ENCODE data around the gene SLC9A3. TPM values are rescaled to one million over a fixed set of nuclear protein-coding genes. Genes with fewer than 3 reads are reported as not detected.

Gene SLC9A3
- polyA plus RNA-seq, 1 experiment = 0.76 TPM

DNA sequence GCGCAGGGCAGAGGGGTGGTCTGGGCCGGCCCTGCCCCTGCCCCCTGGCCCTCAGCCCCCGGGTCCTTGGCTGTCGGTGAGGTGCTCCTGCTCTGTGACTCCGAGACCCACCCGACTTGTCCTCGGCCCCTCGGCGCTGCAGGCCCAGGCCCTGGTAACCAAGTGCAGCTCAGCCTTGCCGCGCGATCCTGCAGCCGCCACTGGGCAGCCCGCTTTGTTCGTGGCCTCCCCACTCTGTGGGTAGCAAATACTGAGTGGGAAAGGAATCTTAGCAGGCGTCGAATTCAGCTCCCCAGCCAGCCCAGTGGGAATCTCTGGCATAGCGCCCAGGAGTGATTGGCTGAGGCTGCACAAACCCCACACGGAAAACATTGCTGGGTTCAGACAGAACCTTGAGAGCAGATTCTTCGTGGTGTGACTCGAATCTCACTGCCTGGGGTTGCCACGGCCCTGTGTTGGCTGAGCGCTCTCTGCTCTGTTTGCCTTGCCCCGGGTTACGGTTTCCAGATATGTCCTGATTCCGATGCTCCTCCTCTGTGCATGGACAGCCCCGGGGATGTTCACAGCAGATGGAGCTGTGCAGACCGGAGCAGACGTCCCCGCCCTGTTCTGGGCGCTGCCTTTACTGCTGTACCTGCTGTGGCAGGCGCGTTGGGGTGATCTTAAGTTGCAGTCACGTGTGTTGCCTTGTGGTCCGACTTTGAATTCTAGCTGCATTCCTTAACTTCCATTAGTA is 94.6 kb downstream of the SLC9A3 start:
- Histone ChIP-seq H3K4me3 (ENCODE audit: low read depth, low read length) (no peak overlapping the region), H3K27me3 (ENCODE audit: control insufficient read depth, insufficient read depth, low read length) (no peaks in the 10 kb centered on the region), H3K27ac (ENCODE audit: low read depth, low read length) (no peak overlapping the region), H3K9me3 (ENCODE audit: control insufficient read depth, insufficient read depth, low read length) (peaks cover 18% of the 10 kb centered on the region; the same call in 1 of the 2 replicates)
- TF ChIP-seq, protein P1, sequence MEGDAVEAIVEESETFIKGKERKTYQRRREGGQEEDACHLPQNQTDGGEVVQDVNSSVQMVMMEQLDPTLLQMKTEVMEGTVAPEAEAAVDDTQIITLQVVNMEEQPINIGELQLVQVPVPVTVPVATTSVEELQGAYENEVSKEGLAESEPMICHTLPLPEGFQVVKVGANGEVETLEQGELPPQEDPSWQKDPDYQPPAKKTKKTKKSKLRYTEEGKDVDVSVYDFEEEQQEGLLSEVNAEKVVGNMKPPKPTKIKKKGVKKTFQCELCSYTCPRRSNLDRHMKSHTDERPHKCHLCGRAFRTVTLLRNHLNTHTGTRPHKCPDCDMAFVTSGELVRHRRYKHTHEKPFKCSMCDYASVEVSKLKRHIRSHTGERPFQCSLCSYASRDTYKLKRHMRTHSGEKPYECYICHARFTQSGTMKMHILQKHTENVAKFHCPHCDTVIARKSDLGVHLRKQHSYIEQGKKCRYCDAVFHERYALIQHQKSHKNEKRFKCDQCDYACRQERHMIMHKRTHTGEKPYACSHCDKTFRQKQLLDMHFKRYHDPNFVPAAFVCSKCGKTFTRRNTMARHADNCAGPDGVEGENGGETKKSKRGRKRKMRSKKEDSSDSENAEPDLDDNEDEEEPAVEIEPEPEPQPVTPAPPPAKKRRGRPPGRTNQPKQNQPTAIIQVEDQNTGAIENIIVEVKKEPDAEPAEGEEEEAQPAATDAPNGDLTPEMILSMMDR (IDR thresholded peaks at IDR 0.05; ENCODE audit: low read depth, low read length) = no peak
- DNase-seq (ENCODE audit: low read depth, low spot score) = no peak
- POLR2A ChIA-PET = no interaction called here
- CTCF ChIA-PET = interaction anchor here (2.1 to 3.0 kb wide), 3 partner anchors 11 to 113 kb away, joined by 8 to 19 read pairs (median 13); no protein-coding TSS in a partner anchor

GRCh38 chr5:428754-429452 is 95.3 kb downstream of the SLC9A3 start:
- Histone ChIP-seq H3K27ac (ENCODE audit: low read depth, low read length) (no peak overlapping the region), H3K27me3 (ENCODE audit: control insufficient read depth, insufficient read depth, low read length) (no peaks in the 10 kb centered on the region), H3K4me3 (ENCODE audit: low read depth, low read length) (no peak overlapping the region), H3K9me3 (ENCODE audit: control insufficient read depth, insufficient read depth, low read length) (peaks cover 18% of the 10 kb centered on the region; the same call in 1 of the 2 replicates)
- TF ChIP-seq, protein P1 (IDR thresholded peaks at IDR 0.05; ENCODE audit: low read depth, low read length) = no peak
- no peak for DNase-seq (ENCODE audit: low read depth, low spot score)
- ChIA-PET CTCF (interaction anchor here (2.9 to 3.0 kb wide), 2 partner anchors 17 to 112 kb away, joined by 13 to 19 read pairs; no protein-coding TSS in a partner anchor), POLR2A (interaction anchor here (0.8 kb wide), 1 partner anchor 112 kb away, joined by 3 read pairs; no protein-coding TSS in a partner anchor)

GRCh38 chr5:428219-428618 is 96.0 kb downstream of the SLC9A3 start:
- no peak overlapping the region for H3K4me3 ChIP-seq (ENCODE audit: low read depth, low read length)

GRCh38 chr5:427415-428087 is 96.7 kb downstream of the SLC9A3 start:
- Histone ChIP-seq H3K9me3 (ENCODE audit: control insufficient read depth, insufficient read depth, low read length) (peaks cover 18% of the 10 kb centered on the region; the same call in 1 of the 2 replicates), H3K27ac (ENCODE audit: low read depth, low read length) (no peak overlapping the region), H3K27me3 (ENCODE audit: control insufficient read depth, insufficient read depth, low read length) (no peaks in the 10 kb centered on the region), H3K4me3 (ENCODE audit: low read depth, low read length) (no peak overlapping the region)
- TF ChIP-seq, protein P1 (IDR thresholded peaks at IDR 0.05; ENCODE audit: low read depth, low read length) = no peak
- ChIA-PET POLR2A (interaction anchor here (0.8 kb wide), 1 partner anchor 111 kb away, joined by 3 read pairs; no protein-coding TSS in a partner anchor), CTCF (interaction anchor here (3.0 kb wide), 1 partner anchor 111 kb away, joined by 19 read pairs; no protein-coding TSS in a partner anchor)
- DNase-seq (ENCODE audit: low read depth, low spot score) = no peak

More at GRCh38 chr5:428219-428618, 96.0 kb downstream of the SLC9A3 start:
- TF ChIP-seq, protein P1 (IDR thresholded peaks at IDR 0.05; ENCODE audit: low read depth, low read length) = no peak
- Histone ChIP-seq H3K27ac (ENCODE audit: low read depth, low read length) (no peak overlapping the region), H3K9me3 (ENCODE audit: control insufficient read depth, insufficient read depth, low read length) (peaks cover 18% of the 10 kb centered on the region; the same call in 1 of the 2 replicates), H3K27me3 (ENCODE audit: control insufficient read depth, insufficient read depth, low read length) (no peaks in the 10 kb centered on the region)
- DNase-seq (ENCODE audit: low read depth, low spot score) = no peak
- CTCF ChIA-PET = interaction anchor here (2.9 to 3.0 kb wide), 2 partner anchors 18 to 111 kb away, joined by 13 to 19 read pairs; no protein-coding TSS in a partner anchor
- POLR2A ChIA-PET = interaction anchor here (0.8 kb wide), 1 partner anchor 111 kb away, joined by 3 read pairs; no protein-coding TSS in a partner anchor

All from AG04450 (cell line).